ENCODE data around the gene NEK6.

The NEK6 gene

DNA sequence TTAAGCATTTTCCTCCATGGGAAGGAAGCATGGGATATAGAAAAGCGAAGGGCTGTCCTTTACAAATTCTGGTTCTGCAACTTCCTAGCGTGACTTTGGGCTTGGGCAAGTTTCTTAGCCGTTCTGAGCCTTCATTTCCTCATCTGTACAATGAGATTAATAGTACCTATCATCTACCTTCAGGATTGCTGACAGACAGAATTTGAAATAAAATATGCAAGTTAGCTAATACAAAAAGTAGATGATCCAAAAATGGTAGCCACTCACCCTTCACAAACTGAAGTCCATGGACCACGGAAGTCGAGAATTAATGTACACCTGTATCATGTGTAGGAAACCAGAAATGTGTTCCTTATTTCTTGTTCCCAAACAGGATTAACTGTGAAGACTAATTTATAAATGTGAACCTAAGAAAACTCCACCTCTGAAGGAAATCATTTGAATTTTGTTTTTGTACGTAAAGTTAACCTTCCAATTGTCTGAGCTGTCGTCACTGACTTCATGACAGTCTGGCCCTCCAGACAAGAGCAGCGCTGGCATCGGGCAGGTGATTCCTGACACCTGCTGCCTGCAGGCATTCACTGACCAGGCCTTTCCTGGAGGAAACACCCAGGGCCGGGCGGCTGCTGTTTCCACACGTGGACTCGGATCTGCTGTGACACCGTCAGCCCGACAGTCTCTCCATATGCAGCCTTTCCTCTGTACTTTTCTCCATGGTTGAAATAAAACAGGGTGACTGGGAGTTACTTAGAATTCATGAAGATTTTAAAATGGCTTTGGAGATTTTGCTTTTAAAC is 94.1 kb downstream of the NEK6 start:
- DNase-seq: no peak

GRCh38 chr9:124352616-124353015 is 94.9 kb downstream of the NEK6 start:
- DNase-seq: peak in 4 of 51 donors; percentile 6 to 45 (median 26)

- DNase-seq: no peak
Observed at GRCh38 chr9:124353166-124353768, 95.5 kb downstream of the NEK6 start.

- no peak for DNase-seq
Observed at GRCh38 chr9:124353811-124354274, 96.1 kb downstream of the NEK6 start.

DNA sequence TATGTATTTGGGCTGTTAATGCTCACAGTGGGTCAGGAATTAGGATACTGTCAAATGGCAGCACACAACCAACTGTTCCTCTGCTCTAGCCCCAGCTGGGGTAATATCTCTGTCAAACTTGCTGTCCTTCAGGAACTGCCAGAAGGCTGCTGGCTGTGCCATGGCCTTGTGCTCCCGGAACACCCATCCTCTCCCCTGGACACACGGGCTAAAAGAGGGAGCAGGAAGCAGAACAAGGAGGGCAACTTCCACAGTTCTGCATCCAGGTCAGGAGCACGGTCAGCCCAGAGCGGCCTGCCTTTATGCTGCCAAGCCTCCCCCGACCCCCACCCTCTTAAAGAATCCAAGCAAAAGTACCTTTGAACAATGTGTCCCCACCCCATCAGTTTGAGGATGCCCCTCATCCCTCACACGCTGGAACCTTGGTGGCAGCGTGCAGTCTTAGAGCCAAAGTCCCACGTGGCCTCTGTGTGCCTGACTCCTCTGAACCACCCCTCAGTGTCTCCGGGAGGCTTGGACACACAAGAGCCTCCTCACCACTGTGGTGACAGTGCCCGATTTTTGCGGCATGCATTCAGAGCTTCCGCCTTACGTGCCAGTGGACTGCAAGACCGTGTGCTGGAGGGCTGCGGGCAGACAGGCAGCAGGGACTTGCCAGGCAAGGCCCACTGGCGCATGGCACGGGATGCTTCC is 96.7 kb downstream of the NEK6 start:
- no peak for DNase-seq

GRCh38 chr9:124355039-124355940 is 97.5 kb downstream of the NEK6 start:
- peak in 5 of 51 donors; percentile 21 to 58 (median 24) for DNase-seq

- no peak for DNase-seq
Observed at GRCh38 chr9:124355941-124356744, 98.4 kb downstream of the NEK6 start.

DNA sequence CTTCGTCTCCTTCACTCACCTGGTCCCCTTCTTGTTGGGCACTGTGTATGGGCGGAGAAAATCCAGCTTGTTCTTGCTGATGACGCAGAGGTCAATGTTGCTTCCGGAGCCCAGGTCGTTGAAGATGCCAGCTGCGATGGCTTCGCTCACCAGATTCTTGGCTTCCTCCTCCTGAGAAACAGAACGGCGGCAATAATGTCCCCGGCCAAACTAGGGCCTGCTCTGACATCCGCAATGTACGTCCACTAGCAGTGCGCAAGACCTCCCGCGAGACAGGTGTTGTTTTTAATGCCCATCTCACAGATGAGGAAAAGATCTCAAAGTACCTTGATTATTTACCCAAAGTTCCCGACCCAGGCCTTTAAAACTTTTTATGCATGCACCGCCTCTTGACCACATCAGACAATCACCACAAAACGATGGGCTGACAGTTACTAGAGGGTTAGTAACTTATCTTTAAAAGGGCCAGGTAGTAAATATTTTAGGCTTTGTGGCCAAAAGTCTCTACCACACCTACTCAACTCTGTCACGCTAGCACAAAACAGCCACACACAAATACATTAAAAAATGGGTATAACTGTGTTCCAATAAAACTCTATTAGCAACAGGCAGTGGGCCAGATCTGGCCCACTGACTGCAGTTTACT is 99.1 kb downstream of the NEK6 start:
- DNase-seq: no peak

DNA sequence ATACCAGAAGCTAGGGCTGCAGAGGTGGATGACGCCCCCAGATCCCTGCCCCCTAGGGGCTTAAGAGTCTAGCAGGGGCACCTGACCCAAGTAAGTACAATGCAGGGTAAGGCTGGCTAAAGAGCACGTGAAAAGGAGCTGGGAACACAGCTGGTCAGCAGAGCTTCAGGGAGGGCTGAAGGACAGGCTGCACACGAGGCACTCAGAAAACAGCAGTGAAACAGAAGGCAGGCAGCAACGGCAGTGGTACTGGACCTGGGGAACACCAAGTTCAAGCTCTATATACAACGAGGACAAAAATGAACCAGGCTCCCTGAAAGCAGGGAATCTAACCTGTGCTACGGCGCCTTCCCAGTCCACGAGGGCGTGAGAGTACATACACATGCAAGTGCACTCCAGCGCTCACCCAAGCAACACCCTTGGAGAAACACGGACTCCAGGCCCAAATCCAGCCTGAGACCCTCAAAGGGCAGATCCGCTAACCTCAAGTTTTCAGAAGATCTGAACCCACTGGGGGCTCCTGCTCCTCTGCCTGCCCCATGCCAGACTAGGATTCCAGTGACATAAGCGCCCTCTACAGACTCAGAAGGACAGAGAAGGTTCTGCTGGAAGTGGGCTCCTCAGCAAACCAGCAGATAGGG is 100.1 kb downstream of the NEK6 start:
- DNase-seq: no peak

GRCh38 chr9:124358631-124359030 is 100.9 kb downstream of the NEK6 start:
- DNase-seq: no peak

DNA sequence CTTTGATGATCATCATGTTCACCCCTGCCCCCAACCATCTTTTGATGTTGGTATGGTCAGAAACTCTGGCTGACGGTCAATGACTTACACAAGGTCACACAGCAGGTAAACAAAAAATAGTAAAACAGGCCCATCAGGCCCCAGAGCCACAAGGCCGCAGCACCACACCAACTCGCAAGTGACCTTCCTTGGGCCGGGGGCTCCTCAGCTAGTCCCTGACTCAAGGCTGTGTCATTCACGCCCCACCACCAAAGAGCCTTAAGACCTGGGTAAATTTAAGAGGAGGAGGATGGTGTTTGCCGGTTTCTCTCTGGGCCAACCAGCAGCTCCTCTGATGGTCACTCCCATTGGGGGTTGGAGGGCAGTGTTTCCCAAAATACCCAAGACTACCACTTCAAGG is 101.7 kb downstream of the NEK6 start:
- no peak for DNase-seq

- DNase-seq: no peak
Observed at GRCh38 chr9:124359855-124360678, 102.3 kb downstream of the NEK6 start.

DNA sequence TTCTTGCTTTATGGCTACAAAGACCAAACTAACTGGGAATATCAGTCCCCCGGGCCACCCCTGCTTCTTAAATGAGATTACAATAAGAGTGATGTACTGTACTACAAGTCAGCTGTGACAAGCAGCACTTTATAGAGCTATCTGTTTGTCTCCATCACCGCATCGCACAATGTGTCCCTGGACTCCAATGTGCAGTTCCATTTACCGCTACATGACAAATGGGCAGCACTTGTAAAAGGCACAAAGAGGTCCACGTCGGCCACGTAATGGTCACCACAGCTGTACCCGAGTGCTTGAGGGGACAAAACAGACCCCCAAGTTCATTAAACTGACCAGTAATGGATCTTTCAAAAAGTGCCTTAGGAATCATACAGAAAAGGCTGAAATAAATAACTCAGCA is 103.4 kb downstream of the NEK6 start:
- no peak for DNase-seq

DNA sequence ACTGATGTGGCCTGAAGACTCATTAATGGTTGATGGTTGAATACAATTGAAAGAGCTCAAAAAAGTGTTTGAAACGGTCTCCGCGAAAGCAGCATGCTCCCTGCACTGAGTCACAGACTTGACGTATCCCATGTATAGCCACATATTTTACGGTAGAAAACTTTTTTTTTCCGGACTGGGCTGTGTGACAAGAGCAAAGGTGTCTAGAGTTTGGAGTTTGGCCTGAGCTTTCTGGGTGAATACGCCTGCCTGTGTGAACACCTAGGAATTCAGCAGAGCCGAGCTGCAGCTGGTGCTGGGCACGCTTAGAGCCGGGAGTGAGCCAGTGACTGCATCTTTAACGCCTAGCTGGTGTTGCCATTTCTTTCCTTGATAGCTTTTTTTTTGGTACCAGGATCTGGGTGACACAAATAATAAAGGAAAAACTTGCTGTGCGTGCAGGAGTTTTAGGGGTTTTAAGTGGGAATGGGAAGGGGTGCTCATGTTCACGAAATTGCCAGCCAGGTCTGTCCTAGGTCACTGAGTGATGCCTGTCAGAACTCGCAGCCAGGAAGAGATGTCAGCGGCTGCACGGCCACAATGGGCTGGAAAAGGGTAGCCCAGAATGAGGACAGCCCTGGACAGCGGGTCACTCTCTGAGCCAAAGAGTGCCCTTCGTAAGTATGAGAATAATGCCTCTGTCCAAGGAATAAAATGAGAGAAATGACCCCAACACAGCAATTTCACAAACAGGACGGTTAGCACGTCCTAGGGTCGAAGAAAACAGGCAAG is 105.8 kb downstream of the NEK6 start:
- no peak for DNase-seq

DNA sequence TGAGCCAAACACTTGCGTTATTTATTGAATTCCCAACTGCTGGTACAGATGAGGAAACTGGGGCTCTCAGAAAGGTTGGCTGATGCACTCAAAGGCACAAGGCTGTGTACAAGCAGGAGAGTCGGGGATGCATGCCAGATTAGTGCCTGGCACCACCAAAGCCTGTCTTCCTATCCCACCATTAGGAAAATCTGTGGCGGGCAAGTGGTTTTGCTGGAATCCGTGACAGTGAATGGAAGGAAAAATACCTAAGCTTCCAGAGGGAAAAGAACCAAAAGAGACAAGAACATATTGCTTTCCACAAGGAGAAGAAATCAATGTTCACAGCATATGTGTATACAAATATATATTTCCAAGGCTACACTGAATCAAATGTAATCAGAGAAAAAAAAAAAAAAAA is 106.4 kb downstream of the NEK6 start:
- DNase-seq: no peak

DNA sequence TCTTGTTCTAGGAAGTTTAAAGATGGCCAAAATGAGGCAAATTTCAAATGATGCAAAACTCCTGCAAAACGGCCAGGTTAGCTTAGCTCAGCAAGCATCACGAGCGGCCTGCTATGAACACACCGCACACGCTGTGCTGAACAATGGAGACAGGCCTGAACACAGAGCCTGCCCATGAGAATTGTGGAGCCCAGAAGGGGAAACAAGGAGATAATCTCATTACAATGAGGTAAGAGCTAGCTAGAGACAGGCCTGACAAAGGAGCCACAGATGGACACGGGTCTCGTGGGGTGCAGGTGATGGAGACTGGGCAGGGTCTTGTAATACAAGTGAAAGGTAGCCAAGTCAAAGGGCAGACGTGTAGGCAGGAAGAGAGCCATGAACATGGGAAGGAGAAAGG is 107.3 kb downstream of the NEK6 start:
- DNase-seq: no peak

DNA sequence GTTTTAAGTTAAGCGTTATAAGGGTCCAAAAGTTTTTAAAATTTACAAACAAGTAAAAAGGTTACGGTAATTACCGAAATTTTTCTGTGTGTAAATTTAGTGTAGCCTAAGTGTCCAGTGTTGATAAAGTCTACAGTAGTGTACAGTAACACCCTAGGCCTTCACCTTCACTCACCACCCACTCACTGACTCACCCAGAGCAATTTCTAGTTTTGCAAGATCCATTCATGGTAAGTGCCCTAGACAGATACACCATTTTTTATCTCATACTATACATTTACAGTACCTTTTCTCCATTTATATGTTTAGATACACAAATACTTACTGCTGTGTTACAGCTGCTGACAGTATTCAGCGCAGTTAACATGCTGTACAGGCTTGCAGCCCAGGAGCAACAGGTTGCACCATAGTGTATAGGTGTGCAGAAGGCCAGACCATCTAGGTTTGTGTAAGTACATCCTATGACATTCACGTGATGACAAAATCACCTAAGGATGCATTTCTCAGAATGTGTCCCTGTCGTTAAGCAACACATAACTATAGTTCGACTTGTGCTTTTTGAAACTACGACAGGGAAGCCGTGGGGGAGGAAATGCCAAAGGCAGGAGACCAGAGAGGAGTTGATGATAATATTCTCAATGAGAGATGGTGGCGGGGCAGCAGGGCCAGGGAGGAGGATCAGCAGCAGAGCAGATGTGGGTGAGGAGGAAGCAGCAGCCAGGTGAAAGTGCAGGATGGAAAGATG is 108.9 kb downstream of the NEK6 start:
- DNase-seq: no peak

All from hypothalamus (tissue), 51 donors.